Bone marrow (tissue), 2 donors: ENCODE measurements around the gene OR51M1.

Experiments
- DNase-seq, 2 donors: peaks; one replicate each; lab custom pipeline; 2025; lab: John Stamatoyannopoulos, UW

OR51M1 gene

GRCh38 chr11:5390210-5390609 lies 6.6 kb downstream of the OR51M1 start:
- no peak for DNase-seq

GRCh38 chr11:5394091-5394490 lies 10.5 kb downstream of the OR51M1 start:
- DNase-seq, result no peak

- no peak for DNase-seq
Measured at GRCh38 chr11:5398936-5399335, 15.3 kb downstream of the OR51M1 start.

- DNase-seq, result no peak
Measured at GRCh38 chr11:5405173-5405572, 21.6 kb downstream of the OR51M1 start.

GRCh38 chr11:5420993-5421392 lies 37.4 kb downstream of the OR51M1 start:
- no peak for DNase-seq

- DNase-seq, result no peak
Measured at GRCh38 chr11:5421811-5422210, 38.2 kb downstream of the OR51M1 start, which contains the start of gene OR51Q1. Gene OR51Q1, plus strand, starts transcription at chr11:5422111. Its CDS starts 90 bp downstream, at chr11:5422201.

GRCh38 chr11:5423131-5423530 lies 39.5 kb downstream of the OR51M1 start:
- DNase-seq, result no peak

- no peak for DNase-seq
Measured at GRCh38 chr11:5441414-5441813, 57.8 kb downstream of the OR51M1 start, which contains the start of gene OR51I1. Gene OR51I1, minus strand, starts transcription at chr11:5441514. Its CDS starts 0 bp downstream, at chr11:5441514.
